OCI-LY7 (cell line): ENCODE data around the gene CELF2. TPM values are rescaled to one million over a fixed set of nuclear protein-coding genes. Genes with fewer than 3 reads are reported as not detected.

Source experiments
- BruUV-seq: library from RNA; stranded (reverse); fragments of 400-500 nt; replicated peaks from 2 replicates; lab custom pipeline; 2021; lab: Mats Ljungman, UMichigan
- CTCF ChIA-PET: fragments of 300-600 bp; sonication (Branson Sonifier 250); formaldehyde crosslinking; loops from one replicate; lab custom pipeline; 2022; ENCODE audit warnings: antibody characterized with exemption; ENCODE audit not compliant: unreplicated experiment; lab: Charles Lee
- POLR2A ChIA-PET: fragments of 300-600 bp; sonication (Branson Sonifier 250); formaldehyde crosslinking; loops from one replicate; lab custom pipeline; 2022; ENCODE audit warnings: antibody characterized with exemption; lab: Charles Lee
- DNase-seq: peaks from one replicate; pipeline ENCODE4 v3.0.0-alpha.2; 2015; ENCODE audit warnings: low spot score
- H2AFZ ChIP-seq: fragments of 200-600 bp; sonication (generic), shearing (Covaris generic); 2 replicates; pipeline ENCODE4 v1.6.1; 2014; ENCODE audit warnings: mild to moderate bottlenecking, antibody characterized with exemption, low read length, moderate library complexity
- H3K27ac ChIP-seq: fragments of 200-600 bp; sonication (generic); 2 replicates; pipeline ENCODE4 v1.5.1; 2014; ENCODE audit warnings: mixed run types, low read depth, mild to moderate bottlenecking, moderate library complexity, low read length, inconsistent platforms; ENCODE audit not compliant: poor library complexity, severe bottlenecking
- H3K36me3 ChIP-seq: fragments of 200-600 bp; sonication (generic); 2 replicates; pipeline ENCODE4 v1.6.1; 2014; ENCODE audit warnings: mild to moderate bottlenecking, antibody characterized with exemption, low read length, moderate library complexity, mixed read lengths; ENCODE audit not compliant: insufficient read depth
- H3K4me1 ChIP-seq: fragments of 200-600 bp; sonication (generic); 2 replicates; pipeline ENCODE4 v1.5.1; 2014; ENCODE audit warnings: mild to moderate bottlenecking, low read length; ENCODE audit not compliant: insufficient read depth, poor library complexity, severe bottlenecking
- H3K4me2 ChIP-seq: fragments of 200-600 bp; sonication (generic); 2 replicates; pipeline ENCODE4 v1.6.1; 2014; ENCODE audit warnings: mild to moderate bottlenecking, low read length
- H3K4me3 ChIP-seq: fragments of 200-600 bp; sonication (generic); 2 replicates; pipeline ENCODE4 v1.5.1; 2014; ENCODE audit warnings: mild to moderate bottlenecking, low read depth, low read length; ENCODE audit not compliant: poor library complexity, severe bottlenecking
- H3K79me2 ChIP-seq: fragments of 200-600 bp; sonication (generic); 2 replicates; pipeline ENCODE4 v1.6.1; 2016; ENCODE audit warnings: low read depth, mild to moderate bottlenecking, low read length, moderate library complexity, mixed read lengths; ENCODE audit not compliant: insufficient read depth
- H3K9me2 ChIP-seq: fragments of 200-600 bp; sonication (generic); 2 replicates; pipeline ENCODE4 v1.6.1; 2016; ENCODE audit warnings: mild to moderate bottlenecking, low read length, mixed read lengths; ENCODE audit not compliant: insufficient read depth
- H3K9me3 ChIP-seq: fragments of 200-600 bp; sonication (generic); 2 replicates; pipeline ENCODE4 v1.6.1; 2014; ENCODE audit warnings: mild to moderate bottlenecking, mixed run types, low read length, mixed read lengths
- H4K20me1 ChIP-seq: fragments of 200-600 bp; sonication (generic); 2 replicates; pipeline ENCODE4 v1.6.1; 2014; ENCODE audit warnings: mild to moderate bottlenecking, antibody characterized with exemption, low read length, moderate library complexity, mixed read lengths; ENCODE audit not compliant: insufficient read depth
- CTCF ChIP-seq: fragments of 200-600 bp; sonication (generic); conservative IDR thresholded peaks from 2 replicates; pipeline ENCODE4 v1.5.1; 2014; ENCODE audit warnings: mild to moderate bottlenecking, antibody characterized with exemption, low read length, moderate library complexity, mixed read lengths
- EZH2phosphoT487 ChIP-seq: fragments of 200-600 bp; sonication (generic); IDR thresholded peaks from 2 replicates; pipeline ENCODE4 v1.6.1; 2018; ENCODE audit warnings: low read depth, borderline replicate concordance, mild to moderate bottlenecking, mixed run types, antibody characterized with exemption, low read length, moderate library complexity, mixed read lengths
- intact Hi-C: fragments of 100-400 bp; cut with micrococcal nuclease; formaldehyde crosslinking; loops from one replicate; pipeline ENCODE4 v1.10.0; 2022; ENCODE audit not compliant: unreplicated experiment
- total RNA-seq, 2 experiments: library from RNA; depleted of rRNA in 1 of 2; stranded (reverse); fragments of >200 nt in 1 of 2; shearing (Covaris generic) in 1 of 2; gene quantifications; 2 replicates each; pipeline ENCODE4 v1.2.3, GENCODE V29; 2014 to 2022

Gene CELF2
- total RNA-seq, 2 experiments from 2014 or later: 5.4 to 19.1 TPM

GRCh38 chr10:11150879-11151415 lies 133.3 kb downstream of the CELF2 start:
- no peak for DNase-seq
- Histone ChIP-seq H3K79me2 (no peaks in the 10 kb centered on the region), H3K4me2 (no peak overlapping the region), H3K4me3 (no peak overlapping the region), H3K4me1 (peaks cover 2% of the 10 kb centered on the region), H3K9me2 (no peaks in the 10 kb centered on the region), H3K9me3 (no peaks in the 10 kb centered on the region), H3K36me3 (no peaks in the 10 kb centered on the region), H2AFZ (no peak overlapping the region), H3K27ac (no peak overlapping the region), H4K20me1 (no peaks in the 10 kb centered on the region)
- no peak for TF ChIP-seq CTCF
- TF ChIP-seq EZH2phosphoT487: no peak
- ChIA-PET POLR2A (interaction anchor here (0.7 to 1.7 kb wide), 2 partner anchors 13 to 92 kb away, joined by 3 to 6 read pairs; no protein-coding TSS in a partner anchor), CTCF (no interaction called here)
- intact Hi-C loops: no loop called here
- BruUV-seq: no TSS peak

GRCh38 chr10:11152801-11153200 lies 135.1 kb downstream of the CELF2 start:
- H3K9me3 ChIP-seq: no peaks in the 10 kb centered on the region
- H3K4me3 ChIP-seq: no peak overlapping the region
- no peak overlapping the region for H3K27ac ChIP-seq
- no peak overlapping the region for H2AFZ ChIP-seq
- POLR2A ChIA-PET: interaction anchor here (0.9 kb wide), 1 partner anchor 8 kb away, joined by 3 read pairs; no protein-coding TSS in a partner anchor
- no peak overlapping the region for H3K4me2 ChIP-seq
- CTCF ChIA-PET: no interaction called here
- no peak for DNase-seq
- no peaks in the 10 kb centered on the region for H3K9me2 ChIP-seq
- no peaks in the 10 kb centered on the region for H3K4me1 ChIP-seq
- H4K20me1 ChIP-seq: no peaks in the 10 kb centered on the region
- no peak for TF ChIP-seq CTCF
- TF ChIP-seq EZH2phosphoT487: no peak
- intact Hi-C loops: no loop called here
- no TSS peak for BruUV-seq
- H3K79me2 ChIP-seq: no peaks in the 10 kb centered on the region
- no peaks in the 10 kb centered on the region for H3K36me3 ChIP-seq

- CTCF ChIA-PET: no interaction called here
- no peaks in the 10 kb centered on the region for H3K36me3 ChIP-seq
- no peaks in the 10 kb centered on the region for H3K9me2 ChIP-seq
- no TSS peak for BruUV-seq
- H3K4me2 ChIP-seq: no peak overlapping the region
- no peaks in the 10 kb centered on the region for H3K79me2 ChIP-seq
- no peaks in the 10 kb centered on the region for H3K9me3 ChIP-seq
- POLR2A ChIA-PET: interaction anchor here (0.9 kb wide), 1 partner anchor 8 kb away, joined by 3 read pairs; no protein-coding TSS in a partner anchor
- no peak for TF ChIP-seq CTCF
- TF ChIP-seq EZH2phosphoT487: no peak
- no peak overlapping the region for H2AFZ ChIP-seq
- H3K4me3 ChIP-seq: no peak overlapping the region
- no peaks in the 10 kb centered on the region for H4K20me1 ChIP-seq
- H3K27ac ChIP-seq: no peak overlapping the region
- intact Hi-C loops: no loop called here
- no peaks in the 10 kb centered on the region for H3K4me1 ChIP-seq
- DNase-seq: no peak
Measured at GRCh38 chr10:11153245-11153644, 135.6 kb downstream of the CELF2 start.
